OCI-LY1 (cell line): ENCODE results near the gene IL5.
"Not testable (repeated sequence)": the region's sequence is repeated elsewhere in the genome, so short reads cannot be mapped to it uniquely, and the experiment has no call there.

Source experiments
- H2AFZ ChIP-seq: fragments of 200-600 bp; sonication (generic), shearing (Covaris generic); 2 replicates; pipeline ENCODE4 v1.6.0; 2014; ENCODE audit warnings: antibody characterized with exemption, mild to moderate bottlenecking, low read length
- H3F3A ChIP-seq: fragments of 200-600 bp; sonication (generic), shearing (Covaris generic); 2 replicates; pipeline ENCODE4 v1.6.0; 2014; ENCODE audit warnings: mild to moderate bottlenecking, antibody characterized with exemption, low read length, moderate library complexity; ENCODE audit not compliant: insufficient read depth
- H3K27ac ChIP-seq: fragments of 200-600 bp; sonication (generic); 2 replicates; pipeline ENCODE4 v1.5.1; 2014; ENCODE audit warnings: low read length, mixed run types, mild to moderate bottlenecking, low read depth; ENCODE audit not compliant: poor library complexity, severe bottlenecking
- H3K27me3 ChIP-seq: fragments of 200-600 bp; sonication (generic); 2 replicates; pipeline ENCODE4 v1.6.0; 2014; ENCODE audit warnings: antibody characterized with exemption, mild to moderate bottlenecking, low read length, moderate library complexity; ENCODE audit not compliant: insufficient read depth
- H3K36me3 ChIP-seq: fragments of 200-600 bp; sonication (generic); 2 replicates; pipeline ENCODE4 v1.6.1; 2014; ENCODE audit warnings: mild to moderate bottlenecking, antibody characterized with exemption, low read length, moderate library complexity, mixed read lengths; ENCODE audit not compliant: insufficient read depth
- H3K4me1 ChIP-seq: fragments of 200-600 bp; sonication (generic); 2 replicates; pipeline ENCODE4 v1.5.1; 2014; ENCODE audit warnings: mild to moderate bottlenecking, low read length, moderate library complexity; ENCODE audit not compliant: insufficient read depth, severe bottlenecking
- H3K4me2 ChIP-seq: fragments of 200-600 bp; sonication (generic), shearing (Covaris generic); 2 replicates; pipeline ENCODE4 v1.6.1; 2014; ENCODE audit warnings: low read length
- H3K4me3 ChIP-seq: fragments of 200-600 bp; sonication (generic); 2 replicates; pipeline ENCODE4 v1.5.1; 2014; ENCODE audit warnings: low read length, low read depth, mild to moderate bottlenecking, mixed read lengths; ENCODE audit not compliant: poor library complexity, severe bottlenecking
- H3K79me2 ChIP-seq: fragments of 200-600 bp; shearing (Covaris generic); 2 replicates; pipeline ENCODE4 v1.6.1; 2016; ENCODE audit warnings: mixed run types, low read length, mixed read lengths; ENCODE audit not compliant: insufficient read depth
- H3K9ac ChIP-seq: fragments of 200-600 bp; sonication (generic), shearing (Covaris generic); 2 replicates; pipeline ENCODE4 v1.6.1; 2014; ENCODE audit warnings: mild to moderate bottlenecking, low read length, mixed read lengths
- H3K9me2 ChIP-seq: fragments of 200-600 bp; sonication (generic), shearing (Covaris generic); 2 replicates; pipeline ENCODE4 v1.6.1; 2014; ENCODE audit warnings: low read depth, mild to moderate bottlenecking, low read length, mixed read lengths
- H3K9me3 ChIP-seq: fragments of 200-600 bp; shearing (Covaris generic); 2 replicates; pipeline ENCODE4 v1.6.1; 2014; ENCODE audit warnings: low read length, mixed read lengths
- H4K20me1 ChIP-seq: fragments of 200-600 bp; sonication (generic), shearing (Covaris generic); 2 replicates; pipeline ENCODE4 v1.6.0; 2016; ENCODE audit warnings: mild to moderate bottlenecking, low read length; ENCODE audit not compliant: insufficient read depth
- CTCF ChIP-seq: fragments of 200-600 bp; sonication (generic), shearing (Covaris generic); IDR thresholded peaks from 2 replicates; pipeline ENCODE4 v1.5.1; 2017; ENCODE audit warnings: mild to moderate bottlenecking, antibody characterized with exemption, low read length, moderate library complexity, mixed read lengths
- EZH2 ChIP-seq: fragments of 200-600 bp; sonication (generic), shearing (Covaris generic); IDR thresholded peaks from 2 replicates; pipeline ENCODE4 v1.8.0; 2017; ENCODE audit warnings: borderline replicate concordance, mixed run types, mild to moderate bottlenecking, antibody characterized with exemption, low read length, moderate library complexity, mixed read lengths

Gene IL5

DNA sequence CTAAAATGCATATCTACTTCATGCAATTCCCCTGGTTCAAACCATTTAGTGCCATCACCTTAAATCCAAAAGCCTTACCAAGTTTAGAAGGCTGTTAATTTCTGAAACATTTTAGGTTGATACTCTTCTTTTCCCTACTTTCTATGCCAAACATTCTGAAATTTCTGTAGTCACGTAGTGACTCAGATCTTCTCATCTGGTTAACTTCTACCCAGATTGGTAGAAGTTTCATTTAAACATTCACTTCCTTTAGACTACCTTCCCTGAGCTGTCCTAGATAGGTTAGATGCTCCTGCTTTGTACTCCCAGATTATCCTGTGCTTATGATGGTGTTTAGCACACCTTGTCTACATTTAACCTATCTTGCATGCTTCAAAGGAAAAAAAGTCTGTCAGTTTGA lies 23.3 kb upstream of the IL5 start:
- no peaks in the 10 kb centered on the region for H3F3A ChIP-seq
- no peaks in the 10 kb centered on the region for H3K27me3 ChIP-seq
- no peaks in the 10 kb centered on the region for H4K20me1 ChIP-seq
- no peak overlapping the region for H3K9ac ChIP-seq
- no peaks in the 10 kb centered on the region for H3K4me1 ChIP-seq
- H3K9me3 ChIP-seq = peaks cover 10% of the 10 kb centered on the region
- no peak overlapping the region for H2AFZ ChIP-seq
- no peak overlapping the region for H3K4me2 ChIP-seq
- H3K27ac ChIP-seq = no peak overlapping the region
- peaks cover 95% of the 10 kb centered on the region for H3K36me3 ChIP-seq
- H3K4me3 ChIP-seq = no peak overlapping the region
- no peaks in the 10 kb centered on the region for H3K9me2 ChIP-seq
- no peaks in the 10 kb centered on the region for H3K79me2 ChIP-seq
- TF ChIP-seq EZH2 (no peak), CTCF (no peak)

GRCh38 chr5:132564555-132564954 lies 21.2 kb upstream of the IL5 start:
- H3K27me3 ChIP-seq, H3K4me1 ChIP-seq, H3K79me2 ChIP-seq, H4K20me1 ChIP-seq, H3K27ac ChIP-seq, H3K9ac ChIP-seq, H3K9me2 ChIP-seq, H3F3A ChIP-seq, H2AFZ ChIP-seq, H3K4me2 ChIP-seq, H3K4me3 ChIP-seq: not testable (repeated sequence)
- Histone ChIP-seq H3K36me3 (peaks cover 96% of the 10 kb centered on the region), H3K9me3 (peaks cover 10% of the 10 kb centered on the region)

- no peak overlapping the region for H3K9ac ChIP-seq
- H3K4me1 ChIP-seq = peaks cover 16% of the 10 kb centered on the region
- H3K4me2 ChIP-seq = no peak overlapping the region
- no peaks in the 10 kb centered on the region for H3K27me3 ChIP-seq
- TF ChIP-seq CTCF (no peak), EZH2 (no peak)
- H3K27ac ChIP-seq = no peak overlapping the region
- no peaks in the 10 kb centered on the region for H3F3A ChIP-seq
- peaks cover 73% of the 10 kb centered on the region for H3K36me3 ChIP-seq
- H4K20me1 ChIP-seq = no peaks in the 10 kb centered on the region
- no peak overlapping the region for H3K4me3 ChIP-seq
- H3K79me2 ChIP-seq = peaks cover 29% of the 10 kb centered on the region
- peaks cover 10% of the 10 kb centered on the region for H3K9me3 ChIP-seq
- H2AFZ ChIP-seq = no peak overlapping the region
- no peaks in the 10 kb centered on the region for H3K9me2 ChIP-seq
Measured at GRCh38 chr5:132561601-132562000, 18.3 kb upstream of the IL5 start.

DNA sequence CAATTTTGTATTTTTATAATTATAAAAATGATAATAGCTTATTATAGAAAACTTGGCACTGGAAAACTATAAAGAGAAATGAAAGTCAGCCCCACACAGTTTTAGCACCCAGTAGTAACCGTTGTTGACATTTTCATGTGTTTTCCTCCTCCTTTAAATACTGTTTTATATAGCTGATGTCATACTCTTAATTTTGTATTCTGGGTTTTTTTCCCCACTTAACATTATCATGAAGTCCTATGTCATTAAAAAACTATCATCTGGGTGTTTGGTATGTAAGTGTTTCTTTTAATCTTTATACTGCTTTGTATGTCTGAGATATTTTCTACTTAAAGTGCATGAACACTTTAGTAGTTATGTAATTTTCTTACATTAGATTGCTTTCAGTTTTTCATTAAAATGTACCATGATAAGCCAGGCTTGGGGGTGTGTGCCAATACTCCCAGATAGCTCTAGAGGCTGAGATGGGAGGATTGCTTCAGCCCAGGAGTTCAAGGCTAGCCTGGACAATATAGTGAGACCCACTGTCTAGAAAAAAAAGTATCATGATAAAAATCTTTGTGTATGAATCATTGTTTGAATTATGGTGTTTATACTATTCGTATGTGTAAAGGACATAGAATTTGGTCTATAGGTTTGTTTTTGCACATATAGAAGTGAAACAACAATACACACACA lies 16.2 kb upstream of the IL5 start:
- no peaks in the 10 kb centered on the region for H3K27me3 ChIP-seq
- H4K20me1 ChIP-seq = no peaks in the 10 kb centered on the region
- peaks cover 52% of the 10 kb centered on the region for H3K36me3 ChIP-seq
- H3K4me2 ChIP-seq = peak overlapping the region; percentile 79; the same call in 1 of the 2 replicates
- H3K27ac ChIP-seq = no peak overlapping the region
- H3K9me2 ChIP-seq = no peaks in the 10 kb centered on the region
- TF ChIP-seq CTCF = no peak
- TF ChIP-seq EZH2 = no peak
- peaks cover 29% of the 10 kb centered on the region for H3K79me2 ChIP-seq
- no peaks in the 10 kb centered on the region for H3F3A ChIP-seq
- peaks cover 10% of the 10 kb centered on the region for H3K9me3 ChIP-seq
- no peak overlapping the region for H3K4me3 ChIP-seq
- no peak overlapping the region for H2AFZ ChIP-seq
- peak overlapping the region; percentile 42; the same call in 1 of the 2 replicates for H3K9ac ChIP-seq
- peaks cover 23% of the 10 kb centered on the region for H3K4me1 ChIP-seq
